Measurements from ENCODE around the gene SEPTIN14.
"Not testable (repeated sequence)": the region's sequence is repeated elsewhere in the genome, so short reads cannot be mapped to it uniquely, and the experiment has no call there.

SEPTIN14 gene

DNA sequence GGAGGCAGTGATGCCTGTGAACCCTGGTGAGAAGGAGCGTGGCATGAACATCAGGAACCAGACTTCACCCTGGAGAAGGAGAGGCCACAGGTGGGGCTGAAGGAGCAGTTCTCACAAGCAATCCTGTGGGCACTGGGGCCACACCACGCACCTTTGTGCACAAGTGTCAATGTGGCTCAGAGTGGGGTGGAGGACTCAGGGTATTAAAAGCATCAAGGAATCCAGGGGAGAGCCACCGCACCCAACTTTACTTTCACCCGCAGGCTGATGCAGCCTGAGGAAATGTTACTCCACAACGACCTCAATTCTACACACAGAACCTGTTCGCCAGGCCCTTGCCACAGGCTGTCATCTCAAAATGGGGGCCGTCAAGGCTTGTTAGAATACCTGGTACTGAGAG lies 77.1 kb downstream of the SEPTIN14 start:
- not testable (repeated sequence) for DNase-seq (ENCODE audit: low read depth, low spot score)

DNA sequence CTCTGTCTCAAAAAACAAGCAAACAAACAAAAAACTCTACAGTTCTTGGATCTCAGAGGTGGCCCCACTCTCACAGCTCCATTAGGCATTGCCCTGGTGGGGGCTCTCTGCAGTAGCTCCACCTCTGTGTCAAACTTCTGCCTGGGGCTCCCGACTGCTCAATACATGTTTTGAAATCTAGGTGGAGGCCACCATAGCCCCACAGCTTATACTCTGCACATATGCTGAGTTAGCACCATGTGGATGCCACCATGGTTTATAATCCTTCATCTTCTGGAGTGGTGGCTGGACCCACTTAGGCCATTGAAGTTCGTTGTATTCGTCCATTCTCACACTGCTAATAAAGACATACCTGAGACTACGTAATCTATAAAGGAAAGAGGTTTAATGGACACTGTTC lies 78.4 kb downstream of the SEPTIN14 start:
- DNase-seq (ENCODE audit: low read depth, low spot score): no peak

GRCh38 chr7:55778631-55779030 lies 83.9 kb downstream of the SEPTIN14 start:
- DNase-seq (ENCODE audit: low read depth, low spot score): peak; percentile 66

DNA sequence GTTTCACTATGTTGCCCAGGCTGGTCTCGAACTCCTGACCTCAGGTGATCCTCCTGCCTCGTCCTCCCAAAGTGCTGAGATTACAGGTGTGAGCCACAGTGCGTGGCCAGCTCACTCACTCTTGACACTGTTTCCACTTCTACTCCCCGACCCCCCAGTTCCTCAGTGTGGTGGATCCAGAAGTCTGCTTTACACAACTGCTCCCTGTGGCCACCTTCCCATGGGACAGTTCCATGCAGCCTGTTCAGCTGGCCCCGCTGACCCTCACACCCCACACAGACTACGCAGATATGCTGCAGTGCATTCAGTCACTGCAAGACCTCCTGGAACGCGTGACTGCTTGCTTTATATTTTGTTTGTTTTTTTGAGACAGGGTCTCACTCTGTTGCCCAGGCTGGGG lies 86.4 kb downstream of the SEPTIN14 start:
- no peak for DNase-seq (ENCODE audit: low read depth, low spot score)

- no peak for DNase-seq (ENCODE audit: low read depth, low spot score)
These were observed 87.5 kb downstream of the SEPTIN14 start for GRCh38 chr7:55775051-55775420.

GRCh38 chr7:55774327-55775050 lies 88.1 kb downstream of the SEPTIN14 start:
- DNase-seq (ENCODE audit: low read depth, low spot score): peak; percentile 61

DNA sequence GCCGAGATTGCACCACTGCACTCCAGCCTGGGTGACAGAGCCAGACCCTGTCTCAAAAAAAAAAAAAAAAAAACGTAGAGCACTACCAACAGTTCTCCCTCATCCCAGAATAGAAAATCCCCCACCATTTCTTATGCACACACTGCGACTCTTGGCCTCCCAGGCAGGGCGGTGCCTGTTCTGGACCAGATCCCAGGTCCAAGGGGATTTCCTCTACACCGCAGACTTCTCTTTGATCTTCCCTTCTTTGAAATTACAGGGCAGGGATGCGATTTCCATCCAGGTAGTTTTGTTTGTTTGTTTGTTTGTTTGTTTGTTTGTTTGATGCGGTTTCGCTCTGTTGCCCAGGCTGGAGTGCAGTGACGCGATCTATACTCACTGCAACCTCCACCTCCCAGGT lies 91.8 kb downstream of the SEPTIN14 start:
- DNase-seq (ENCODE audit: low read depth, low spot score): no peak

- not testable (repeated sequence) for DNase-seq (ENCODE audit: low read depth, low spot score)
These were observed 109.2 kb downstream of the SEPTIN14 start for GRCh38 chr7:55753274-55753862.

DNA sequence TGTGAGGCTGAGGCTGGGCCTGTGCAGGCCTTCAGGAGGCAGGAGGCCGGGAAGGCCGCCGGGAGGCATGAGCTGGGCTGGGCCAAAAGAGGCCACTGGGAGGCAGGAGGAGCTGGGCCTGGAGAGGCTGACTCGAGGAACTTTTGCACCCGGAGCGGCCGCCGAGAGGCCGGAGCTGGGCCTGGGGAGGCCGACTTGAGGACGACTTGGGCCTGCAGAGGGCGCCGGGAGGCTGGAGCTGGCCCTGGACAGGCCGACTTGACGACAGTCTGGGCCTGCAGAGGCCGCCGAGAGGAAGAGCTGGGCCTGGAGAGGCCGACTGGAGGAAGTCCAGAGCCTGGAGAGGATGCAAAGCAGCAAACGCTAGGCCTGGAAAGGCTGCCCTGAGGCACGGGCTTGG lies 117.8 kb downstream of the SEPTIN14 start:
- DNase-seq (ENCODE audit: low read depth, low spot score): peak; percentile 52
